ENCODE measurements around the gene DCAF12L1.

DCAF12L1 gene

DNA sequence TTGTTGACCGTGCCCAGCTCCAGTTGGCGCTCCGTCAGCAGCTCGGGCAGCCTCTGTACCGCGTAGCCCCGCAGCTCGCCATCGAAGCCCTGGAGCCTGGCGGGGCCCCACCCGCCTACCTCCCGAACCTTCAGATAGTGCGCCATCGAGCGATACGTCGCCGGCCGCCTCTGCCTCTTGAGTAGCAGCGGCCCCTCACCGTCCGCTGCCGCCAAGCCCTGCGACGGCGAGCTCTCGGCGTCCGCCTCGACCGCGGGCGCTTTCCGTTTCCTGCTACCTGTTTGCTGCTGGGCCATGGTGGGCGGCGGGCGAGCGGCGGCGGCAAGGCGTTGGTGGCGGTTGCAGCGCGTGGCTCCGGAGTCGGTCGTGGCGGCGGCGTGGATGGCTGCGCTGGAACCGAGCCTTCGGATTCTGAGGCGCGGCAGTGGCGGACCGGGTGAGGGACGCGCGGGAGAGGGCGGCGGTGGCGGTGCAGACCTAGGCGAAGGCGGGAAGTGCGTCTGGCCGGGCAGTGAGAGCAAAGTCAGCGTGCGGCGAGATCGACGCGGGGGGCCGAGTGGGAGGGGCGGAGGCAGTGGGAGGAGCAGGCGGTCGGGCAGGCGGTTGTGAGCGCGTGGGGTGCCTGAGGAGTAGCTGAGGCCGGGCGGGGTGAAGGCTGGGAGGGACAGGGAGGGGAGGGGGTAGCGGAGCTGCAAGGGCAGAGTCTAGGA is at the start of gene DCAF12L1:
DCAF12L1 (minus strand) TSS at position 502 of the 710 bp plus-strand sequence; CDS start at position 296, 206 bp downstream.
- Mint-ChIP-seq H3K27me3 (no peaks in the 10 kb centered on the region), H3K4me3 (no peak within 1 kb of the TSS), H3K4me1 (no peaks in the 10 kb centered on the region), H3K27ac (no peak within 1 kb of the TSS), H3K9me3 (peaks cover 2 to 6% of the 10 kb centered on the region in 2 donors), H3K36me3 (no peaks in the 10 kb centered on the region)
- ATAC-seq (replicated peaks) (no peak), DNase-seq (no peak)

DNA sequence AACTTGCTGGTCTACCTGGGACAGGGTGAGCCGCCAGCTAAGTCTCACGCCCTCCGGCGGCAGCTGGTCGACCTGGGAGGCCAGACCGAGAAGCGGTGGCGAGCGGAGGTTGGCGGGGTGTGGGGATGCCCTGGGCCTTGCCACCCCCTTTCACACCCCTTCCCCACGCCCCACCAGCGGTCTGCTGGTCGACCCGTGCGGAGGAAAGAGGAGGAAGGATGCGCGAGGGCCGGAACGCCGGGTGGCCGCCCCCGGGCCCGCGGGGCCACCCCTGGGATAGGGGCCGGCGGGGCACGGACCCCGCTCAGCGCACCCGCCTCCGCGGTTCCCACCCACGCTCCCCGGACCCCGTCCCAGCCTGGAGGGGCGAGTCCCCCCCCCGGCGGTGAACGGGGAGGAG is 28.3 kb upstream of the DCAF12L1 start:
- Mint-ChIP-seq H3K9me3 (peaks cover 1 to 3% of the 10 kb centered on the region in 2 donors), H3K27ac (no peak overlapping the region), H3K27me3 (no peaks in the 10 kb centered on the region), H3K4me1 (no peaks in the 10 kb centered on the region), H3K4me3 (no peak overlapping the region), H3K36me3 (no peaks in the 10 kb centered on the region)
- ATAC-seq (replicated peaks), result no peak
- DNase-seq, result no peak

DNA sequence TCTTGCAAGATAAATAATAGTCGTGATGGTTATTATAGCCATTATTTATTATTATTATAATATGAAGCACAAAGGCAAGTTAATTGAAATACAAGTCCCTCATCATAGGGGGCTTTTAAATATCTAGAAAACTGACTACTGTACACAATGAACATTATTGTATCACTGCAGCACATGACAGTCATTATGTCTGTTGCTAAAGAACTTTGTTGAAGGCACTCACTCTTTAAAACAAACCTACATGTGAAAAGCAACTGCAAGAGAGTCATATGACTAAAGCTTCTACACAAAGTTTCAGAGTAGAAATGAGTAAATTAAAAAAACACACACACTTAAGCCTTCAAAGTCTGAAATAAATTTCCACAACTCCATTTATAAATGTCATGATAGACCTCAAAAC is 23.3 kb upstream of the DCAF12L1 start:
- Mint-ChIP-seq H3K36me3 (no peaks in the 10 kb centered on the region), H3K27me3 (no peaks in the 10 kb centered on the region)
- ATAC-seq (replicated peaks), result no peak

DNA sequence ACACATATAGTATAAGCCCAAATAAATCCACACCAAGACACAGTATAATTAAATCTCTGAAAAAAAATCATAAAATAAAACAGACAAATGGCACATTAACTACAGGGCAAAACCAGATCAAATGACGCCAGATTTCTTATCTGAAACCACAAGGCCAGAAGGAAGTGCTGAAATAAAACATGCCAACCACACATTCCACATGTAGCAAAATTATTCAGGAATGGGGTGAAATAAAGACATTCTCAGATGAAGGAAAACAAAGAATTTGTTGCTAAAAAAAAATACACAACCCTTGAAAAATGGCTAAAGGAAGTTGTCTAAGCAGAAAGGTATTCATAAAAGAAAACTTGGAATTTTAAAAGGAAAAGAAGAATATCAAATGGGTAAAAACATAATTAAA is 4.5 kb upstream of the DCAF12L1 start:
- Mint-ChIP-seq H3K27me3 (no peaks in the 10 kb centered on the region), H3K27ac (no peak overlapping the region), H3K4me1 (no peaks in the 10 kb centered on the region), H3K4me3 (no peak overlapping the region), H3K9me3 (peaks cover 2 to 6% of the 10 kb centered on the region in 2 donors), H3K36me3 (no peaks in the 10 kb centered on the region)
- DNase-seq (no peak), ATAC-seq (replicated peaks) (no peak)

More for the DNA sequence above, 23.3 kb upstream of the DCAF12L1 start:
- H3K9me3 Mint-ChIP-seq, result peaks cover 0 to 1% of the 10 kb centered on the region in 2 donors
- no peaks in the 10 kb centered on the region for H3K4me1 Mint-ChIP-seq
- no peak for DNase-seq
- H3K27ac Mint-ChIP-seq, result no peak overlapping the region
- no peak overlapping the region for H3K4me3 Mint-ChIP-seq

DNA sequence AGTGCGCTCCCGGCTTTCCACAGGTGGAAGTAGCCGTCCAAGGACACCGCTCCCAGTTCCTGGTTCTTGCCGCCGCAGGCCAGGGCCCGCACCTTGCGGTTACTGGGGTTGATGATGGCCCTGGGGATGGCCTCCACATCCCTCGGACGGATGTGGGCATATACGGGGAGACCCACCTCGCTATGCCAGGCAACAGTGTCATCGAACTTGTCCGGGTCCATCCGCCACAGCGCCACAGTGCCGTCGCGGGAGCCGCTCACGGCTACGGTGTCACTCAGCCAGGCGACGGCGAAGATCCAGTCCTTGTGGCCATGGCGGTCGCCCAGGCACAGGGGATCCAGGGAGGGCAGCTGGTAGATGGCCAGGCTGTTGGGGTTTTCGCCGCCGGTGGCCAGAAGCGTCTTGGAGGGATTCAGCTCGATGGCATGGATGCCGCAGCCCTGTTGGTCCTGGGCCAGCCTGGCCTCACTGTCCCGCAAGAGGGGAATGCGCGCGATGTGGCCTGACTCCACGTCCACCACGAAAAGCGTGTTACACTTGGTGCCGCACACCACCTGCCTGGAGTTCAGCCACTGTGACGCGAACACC is 795 bp downstream of the DCAF12L1 start:
- Mint-ChIP-seq H3K27me3 (no peaks in the 10 kb centered on the region), H3K9me3 (peaks cover 2 to 6% of the 10 kb centered on the region in 2 donors), H3K36me3 (no peaks in the 10 kb centered on the region), H3K4me3 (no peak overlapping the region), H3K4me1 (no peaks in the 10 kb centered on the region), H3K27ac (no peak overlapping the region)
- DNase-seq (no peak), ATAC-seq (replicated peaks) (no peak)

DNA sequence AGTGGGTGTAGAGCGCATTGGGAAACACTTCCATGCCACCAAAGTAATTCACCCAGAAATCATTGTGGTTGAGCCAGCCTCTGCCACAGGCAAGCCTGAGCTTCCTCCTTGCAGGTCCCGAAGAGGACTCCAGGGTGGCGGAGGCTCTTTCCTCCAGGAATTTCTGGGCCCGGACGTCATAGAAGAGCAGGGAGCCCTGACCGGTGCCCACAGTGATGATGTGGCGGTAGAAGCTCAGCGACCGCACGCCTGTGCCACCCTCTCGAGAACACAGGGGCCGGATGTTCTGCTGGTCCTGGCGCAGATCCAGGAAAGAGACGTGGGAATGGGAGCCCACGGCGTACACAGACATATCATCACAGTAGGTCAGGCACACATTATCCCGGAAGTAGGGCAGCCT is 1.3 kb downstream of the DCAF12L1 start:
- Mint-ChIP-seq H3K9me3 (peaks cover 2 to 6% of the 10 kb centered on the region in 2 donors), H3K36me3 (no peaks in the 10 kb centered on the region), H3K4me1 (no peaks in the 10 kb centered on the region), H3K27me3 (no peaks in the 10 kb centered on the region), H3K4me3 (no peak overlapping the region), H3K27ac (no peak overlapping the region)
- DNase-seq (no peak), ATAC-seq (replicated peaks) (no peak)

DNA sequence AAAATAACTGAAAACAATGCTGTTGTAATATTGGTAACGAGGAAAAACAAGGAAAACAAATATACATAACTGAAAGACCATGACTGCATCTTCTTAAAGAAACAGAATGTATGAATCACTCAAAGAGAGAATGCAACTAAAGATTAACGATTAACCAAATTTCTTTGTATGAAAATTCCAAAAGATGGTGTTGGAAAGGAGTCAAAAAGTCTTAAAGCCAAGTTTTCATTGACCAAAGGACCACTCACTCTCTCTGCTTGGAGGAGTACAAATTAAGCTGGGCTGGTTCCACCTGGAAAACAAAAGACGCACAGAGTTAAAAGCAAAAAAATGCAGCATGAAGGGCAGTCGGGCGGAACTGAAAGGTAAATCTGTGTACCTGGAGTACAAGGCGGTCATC is 1.8 kb downstream of the DCAF12L1 start:
- ATAC-seq (replicated peaks) (no peak), DNase-seq (no peak)
- no peaks in the 10 kb centered on the region for H3K36me3 Mint-ChIP-seq
- peaks cover 2 to 6% of the 10 kb centered on the region in 2 donors for H3K9me3 Mint-ChIP-seq
- no peaks in the 10 kb centered on the region for H3K4me1 Mint-ChIP-seq
- no peaks in the 10 kb centered on the region for H3K27me3 Mint-ChIP-seq
- no peak overlapping the region for H3K27ac Mint-ChIP-seq
- H3K4me3 Mint-ChIP-seq, result no peak overlapping the region

DNA sequence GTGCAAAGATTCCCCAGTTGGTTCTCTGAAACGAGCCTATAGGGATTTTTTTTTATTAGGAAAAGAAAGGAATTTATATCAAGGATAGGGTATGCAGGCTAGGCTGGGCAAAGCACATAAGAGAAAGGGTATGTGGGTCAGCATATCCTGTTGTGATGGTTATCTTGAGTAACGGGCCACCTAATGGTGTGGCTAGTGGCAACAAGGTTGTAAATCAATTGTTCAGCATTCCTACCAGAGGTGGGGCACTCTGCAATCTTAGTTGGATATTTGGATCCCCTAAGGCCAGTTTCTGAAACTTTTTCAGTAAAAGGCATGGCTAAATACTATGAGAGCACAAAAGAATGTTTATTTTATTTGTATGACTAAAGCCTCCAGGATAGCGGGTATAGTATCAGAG is 42.7 kb downstream of the DCAF12L1 start:
- DNase-seq, result no peak
- ATAC-seq (replicated peaks), result no peak
- Mint-ChIP-seq H3K9me3 (peaks cover 5 to 6% of the 10 kb centered on the region in 2 donors), H3K36me3 (no peaks in the 10 kb centered on the region), H3K4me1 (no peaks in the 10 kb centered on the region), H3K27me3 (no peaks in the 10 kb centered on the region), H3K4me3 (no peak overlapping the region), H3K27ac (no peak overlapping the region)
